GM19099 (cell line): Measurements from ENCODE around the gene LYAR.

Source experiments
- POLR2A ChIP-seq: IDR thresholded peaks from 3 replicates; pipeline ENCODE4 v1.6.1; 2011; ENCODE audit warnings: low read depth; ENCODE audit not compliant: insufficient read length; ENCODE audit errors: extremely low read depth

The LYAR gene, protein sequence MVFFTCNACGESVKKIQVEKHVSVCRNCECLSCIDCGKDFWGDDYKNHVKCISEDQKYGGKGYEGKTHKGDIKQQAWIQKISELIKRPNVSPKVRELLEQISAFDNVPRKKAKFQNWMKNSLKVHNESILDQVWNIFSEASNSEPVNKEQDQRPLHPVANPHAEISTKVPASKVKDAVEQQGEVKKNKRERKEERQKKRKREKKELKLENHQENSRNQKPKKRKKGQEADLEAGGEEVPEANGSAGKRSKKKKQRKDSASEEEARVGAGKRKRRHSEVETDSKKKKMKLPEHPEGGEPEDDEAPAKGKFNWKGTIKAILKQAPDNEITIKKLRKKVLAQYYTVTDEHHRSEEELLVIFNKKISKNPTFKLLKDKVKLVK

GRCh38 chr4:4289941-4290850 is at the start of gene LYAR, which contains the start of gene ZBTB49:
Gene LYAR (minus strand): TSS chr4:4290154. CDS start chr4:4283742, 6,412 bp downstream.
Gene ZBTB49 (plus strand): TSS chr4:4290251. CDS start chr4:4299946, 9,695 bp downstream.
- TF ChIP-seq POLR2A = peak; percentile 87

DNA sequence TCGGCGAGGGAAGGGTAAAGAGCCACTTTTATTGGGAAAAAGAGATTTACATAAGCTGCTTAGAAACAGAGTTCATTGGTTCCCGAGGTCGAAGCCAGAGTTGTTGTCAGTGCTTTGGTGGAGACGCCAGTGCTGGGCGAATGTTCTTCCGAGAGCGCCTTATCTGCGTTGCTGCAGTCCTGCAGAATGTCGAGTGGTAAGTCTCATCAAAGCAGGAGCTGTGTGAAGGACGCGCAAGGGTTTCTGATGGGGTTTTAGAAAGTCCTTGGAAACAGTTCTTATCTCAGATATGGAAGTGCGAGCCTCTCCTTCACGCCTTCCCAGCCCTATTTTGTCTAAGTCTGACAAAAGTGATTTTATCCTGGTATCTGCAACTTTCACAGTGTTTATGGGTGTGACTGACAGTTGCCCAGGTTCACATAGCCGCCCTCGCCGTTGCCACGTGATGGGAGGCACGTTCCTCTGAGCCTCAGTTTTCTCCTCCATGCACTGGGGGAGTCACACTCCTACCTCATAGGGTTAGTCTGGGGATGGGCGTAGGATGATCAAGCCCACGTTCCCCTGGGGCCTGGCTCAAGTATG is 49.6 kb upstream of the LYAR start:
- no peak for TF ChIP-seq POLR2A

DNA sequence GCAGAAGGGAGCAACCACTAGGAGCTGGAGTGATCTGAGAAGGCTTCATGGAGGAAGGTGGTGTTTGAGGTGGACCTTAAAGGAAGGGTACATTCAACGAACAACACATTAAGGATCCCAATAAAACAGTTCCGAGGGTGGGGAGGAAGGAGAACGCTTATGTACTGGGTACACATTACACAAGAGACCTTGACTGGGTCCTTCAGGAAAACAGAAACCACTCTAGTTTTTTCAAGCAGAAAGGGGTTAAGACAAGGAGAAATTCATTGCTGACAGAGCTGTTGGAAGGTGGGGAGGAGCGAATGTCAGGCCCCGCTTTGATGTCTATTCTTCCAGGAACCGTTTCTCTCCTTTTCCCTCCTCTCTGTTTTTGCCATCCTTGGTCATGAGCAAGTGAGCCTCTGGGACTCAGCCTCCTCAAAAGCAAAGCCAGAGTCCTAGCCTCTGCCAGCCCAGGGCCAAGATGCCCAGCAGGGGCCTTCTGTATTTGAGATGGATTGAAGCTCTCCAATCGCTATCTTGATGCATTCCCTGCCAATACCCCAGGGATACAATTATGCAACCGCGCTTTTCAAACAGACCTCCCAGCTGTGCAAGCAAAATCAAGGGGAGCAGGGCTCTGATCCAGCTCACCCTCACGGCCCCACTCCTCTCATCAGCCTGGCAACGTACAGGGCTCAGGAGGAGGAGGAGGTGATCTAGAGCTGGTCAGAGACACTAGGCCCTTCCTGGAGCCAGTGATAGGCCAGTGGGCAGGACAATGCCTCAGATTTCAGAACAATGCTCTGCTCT is 48.5 kb upstream of the LYAR start:
- TF ChIP-seq POLR2A = no peak

- TF ChIP-seq POLR2A = no peak
Observed at GRCh38 chr4:4334798-4335520, 45.0 kb upstream of the LYAR start.

- no peak for TF ChIP-seq POLR2A
Observed at GRCh38 chr4:4333265-4333706, 43.3 kb upstream of the LYAR start.

DNA sequence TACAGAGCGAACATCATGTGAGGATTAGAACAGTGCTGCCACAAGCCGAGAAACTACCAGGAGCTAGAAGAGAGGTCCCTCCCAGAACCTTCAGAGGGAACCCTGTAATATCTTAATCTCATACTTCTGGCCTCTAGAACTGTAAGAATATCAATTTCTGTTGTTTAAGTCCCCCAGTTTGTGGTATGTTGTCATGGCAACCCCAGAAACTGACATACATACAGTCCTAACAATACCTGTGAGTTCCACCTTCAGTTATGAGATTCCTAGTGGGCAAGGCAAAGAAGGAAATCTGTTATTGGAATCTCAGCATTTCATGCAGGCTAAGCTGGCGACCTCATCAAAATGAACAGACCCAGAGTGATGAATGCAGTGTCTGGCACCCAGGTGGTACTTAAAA is 42.6 kb upstream of the LYAR start:
- no peak for TF ChIP-seq POLR2A

DNA sequence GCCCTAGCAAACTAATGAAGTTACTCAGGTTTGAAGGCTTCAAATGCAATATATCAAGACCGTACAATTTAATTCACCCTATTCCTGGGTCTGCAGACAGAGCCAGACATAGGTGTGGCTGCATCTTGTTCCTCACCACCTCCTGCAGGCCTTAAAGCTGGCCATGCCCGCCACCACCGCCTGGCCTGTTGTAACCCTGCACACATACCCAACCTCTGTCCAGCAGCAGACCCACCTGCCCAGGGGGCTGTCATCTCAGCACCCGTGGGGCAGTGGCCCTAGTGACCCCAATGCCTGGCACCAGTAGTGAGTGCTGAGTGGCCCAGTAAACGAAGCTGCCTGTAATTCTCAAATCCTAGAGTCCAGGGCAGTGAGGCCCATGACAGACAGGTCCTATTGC is 40.8 kb upstream of the LYAR start:
- TF ChIP-seq POLR2A = no peak

- TF ChIP-seq POLR2A = no peak
Observed at GRCh38 chr4:4329496-4329895, 39.5 kb upstream of the LYAR start.

DNA sequence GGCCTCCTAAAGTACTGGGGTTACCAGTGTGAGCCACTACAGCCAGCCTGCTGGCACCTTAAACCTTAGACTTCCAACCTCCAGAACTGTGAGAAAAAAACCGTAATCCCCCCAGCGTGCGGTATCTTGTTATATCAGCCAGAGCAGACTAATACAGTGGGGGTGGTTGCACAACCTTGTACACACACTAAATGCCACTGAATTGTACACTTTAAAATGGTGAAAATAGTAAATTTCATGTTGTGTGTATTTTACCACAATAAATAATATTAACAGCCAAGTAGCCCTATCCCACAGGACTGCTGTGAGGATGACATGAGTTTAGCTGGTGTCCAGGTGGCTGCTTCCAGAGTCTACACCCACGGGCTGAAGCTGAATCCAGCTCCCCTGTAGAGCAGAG is 38.9 kb upstream of the LYAR start:
- TF ChIP-seq POLR2A = no peak

DNA sequence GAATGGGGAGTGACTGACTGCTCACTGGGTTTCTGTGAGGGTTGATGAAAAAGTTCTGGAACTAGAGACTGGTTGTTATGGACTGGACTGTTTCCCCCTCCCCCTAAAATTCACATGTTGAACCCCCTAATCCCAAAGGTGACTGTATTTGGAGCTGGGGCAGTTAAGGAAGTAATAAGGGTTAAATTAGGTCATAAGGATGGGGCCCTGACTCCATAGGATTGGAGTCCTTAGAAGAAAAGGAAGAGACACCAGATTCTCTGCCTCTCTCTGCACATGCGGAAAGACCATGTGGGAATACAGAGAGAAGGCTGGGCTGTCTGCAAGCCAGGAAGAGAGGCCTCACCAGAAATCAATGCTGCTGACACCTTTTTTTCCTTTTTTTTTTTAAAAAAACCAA is 38.3 kb upstream of the LYAR start:
- TF ChIP-seq POLR2A = no peak

DNA sequence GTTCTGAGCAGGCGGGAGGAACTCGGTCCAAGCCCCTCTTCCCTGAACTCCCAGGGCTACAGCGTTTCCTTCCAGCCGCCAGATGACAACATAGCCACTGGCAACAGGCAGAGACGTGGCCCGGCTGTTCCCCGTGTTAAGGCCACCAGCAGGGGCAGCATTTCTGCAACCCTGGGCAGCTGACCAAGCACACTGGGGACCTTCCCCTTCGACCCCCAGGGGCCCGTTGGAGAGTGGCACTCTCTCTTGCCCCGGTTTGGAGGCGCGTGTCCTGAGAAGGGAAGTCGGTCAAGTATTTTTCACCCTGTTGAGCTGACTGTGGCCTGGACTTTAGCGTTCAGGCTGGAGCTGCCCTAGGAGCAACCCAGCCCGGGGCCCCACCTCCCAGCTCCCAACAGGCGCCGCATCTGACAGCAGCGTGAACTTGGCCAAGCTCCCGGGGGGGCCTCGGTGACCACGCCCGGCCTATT is 37.7 kb upstream of the LYAR start:
- no peak for TF ChIP-seq POLR2A

DNA sequence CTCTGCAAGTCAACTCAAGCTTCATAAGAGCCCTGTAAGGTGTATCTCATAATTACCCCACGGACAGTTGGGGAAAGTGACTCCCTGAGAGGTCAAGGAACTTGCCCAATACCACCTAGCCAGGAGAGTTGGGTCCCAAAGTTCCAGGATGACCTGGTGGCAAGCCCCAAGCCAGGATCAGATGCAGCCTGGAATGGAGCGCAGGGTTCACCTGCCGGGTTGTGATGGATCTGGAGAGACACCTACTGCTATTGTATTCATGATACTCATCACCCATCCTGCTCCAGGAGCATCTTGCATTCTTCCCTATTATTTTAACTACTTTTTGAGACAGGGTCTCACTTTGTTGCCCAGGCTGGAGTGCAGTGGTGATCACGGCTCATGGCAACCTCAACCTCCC is 36.2 kb upstream of the LYAR start:
- TF ChIP-seq POLR2A = no peak

DNA sequence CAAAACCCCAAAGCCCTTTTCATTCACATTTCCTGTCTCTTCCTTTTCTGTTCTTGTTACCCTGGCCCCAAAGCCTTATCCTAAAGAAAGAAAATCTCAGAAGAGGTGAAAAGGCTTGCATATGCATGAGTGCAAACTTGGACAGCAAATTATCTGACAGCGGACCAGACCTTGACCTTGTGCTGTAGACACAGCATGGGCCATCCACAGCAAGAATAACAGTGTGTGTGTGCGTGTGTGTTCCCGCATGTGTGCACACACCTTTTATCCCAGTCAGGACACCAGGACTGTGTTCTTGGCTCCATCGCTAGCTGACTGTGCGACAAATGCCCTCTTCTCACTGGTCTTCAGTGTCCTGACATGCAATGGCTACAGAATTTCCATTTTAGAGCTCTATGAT is 35.4 kb upstream of the LYAR start:
- no peak for TF ChIP-seq POLR2A

DNA sequence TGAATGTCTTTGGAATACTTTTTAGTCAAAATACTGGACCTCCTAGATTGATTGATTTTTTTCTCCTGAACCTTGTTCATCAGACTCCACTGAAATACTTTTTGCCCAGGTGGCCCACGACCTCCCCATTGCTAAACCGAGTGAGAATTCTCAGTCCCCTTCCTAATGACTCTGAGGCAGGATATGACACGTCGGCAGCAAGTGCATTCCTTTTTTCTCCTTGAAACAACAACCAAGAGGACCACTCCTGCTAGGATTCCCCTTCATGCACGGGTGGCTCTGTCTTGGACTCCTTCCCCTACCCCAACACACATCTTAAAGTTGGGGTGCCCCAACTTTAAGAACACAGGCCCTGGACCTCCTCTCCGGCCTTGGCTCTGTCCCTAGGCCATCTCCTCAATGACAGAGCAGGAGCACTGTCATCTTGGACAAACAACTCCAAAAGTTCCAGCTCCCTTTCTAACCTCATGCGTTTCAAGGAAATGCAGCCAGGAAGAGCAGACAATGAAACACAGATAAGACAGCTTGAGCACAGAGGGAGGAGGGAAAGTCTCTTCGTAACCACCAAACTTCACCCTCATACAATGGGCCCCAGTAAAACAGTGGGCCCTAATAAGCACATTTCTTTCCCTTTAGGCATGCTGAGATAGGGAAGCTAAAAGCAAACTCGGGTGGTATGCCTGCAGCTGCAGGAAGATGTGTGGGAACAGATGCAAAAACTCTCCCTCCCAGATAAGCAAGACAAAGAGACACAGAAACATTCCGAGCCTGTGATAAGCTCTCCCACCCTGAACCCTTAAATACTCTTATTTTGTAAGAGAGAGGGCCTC is 34.0 kb upstream of the LYAR start:
- no peak for TF ChIP-seq POLR2A
